ENCODE data around the gene UBTF.

UBTF gene

DNA sequence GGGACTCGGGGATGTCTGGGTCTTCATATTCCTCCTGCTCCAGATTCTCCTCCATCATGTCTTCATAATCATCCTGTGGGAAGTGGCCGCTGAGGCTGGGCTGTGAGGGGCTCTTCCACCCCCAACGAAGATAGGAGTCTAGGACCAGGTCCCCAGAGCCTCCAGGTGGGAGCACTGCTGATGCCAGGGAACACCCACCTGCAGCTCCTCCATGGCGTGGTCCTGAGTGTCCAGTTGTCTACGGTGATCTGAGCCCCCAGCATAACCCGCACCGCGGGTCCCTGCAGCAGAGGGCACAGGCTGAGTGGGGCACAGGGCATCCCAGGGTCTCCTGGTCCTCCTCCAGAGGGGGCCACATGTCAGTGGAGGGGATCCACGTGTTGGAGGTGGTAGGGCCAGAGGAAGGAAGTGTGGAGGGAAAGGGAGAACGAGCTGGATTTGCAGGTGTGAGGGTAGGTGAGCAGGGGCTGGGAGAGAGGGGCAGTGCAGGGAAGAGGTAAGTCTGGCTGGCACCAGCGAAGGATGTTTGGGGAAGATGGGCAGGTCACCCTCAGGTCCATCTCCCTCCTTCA, 43.3 kb upstream of the UBTF start:
- no peak for ATAC-seq
- TF ChIP-seq, protein P1, sequence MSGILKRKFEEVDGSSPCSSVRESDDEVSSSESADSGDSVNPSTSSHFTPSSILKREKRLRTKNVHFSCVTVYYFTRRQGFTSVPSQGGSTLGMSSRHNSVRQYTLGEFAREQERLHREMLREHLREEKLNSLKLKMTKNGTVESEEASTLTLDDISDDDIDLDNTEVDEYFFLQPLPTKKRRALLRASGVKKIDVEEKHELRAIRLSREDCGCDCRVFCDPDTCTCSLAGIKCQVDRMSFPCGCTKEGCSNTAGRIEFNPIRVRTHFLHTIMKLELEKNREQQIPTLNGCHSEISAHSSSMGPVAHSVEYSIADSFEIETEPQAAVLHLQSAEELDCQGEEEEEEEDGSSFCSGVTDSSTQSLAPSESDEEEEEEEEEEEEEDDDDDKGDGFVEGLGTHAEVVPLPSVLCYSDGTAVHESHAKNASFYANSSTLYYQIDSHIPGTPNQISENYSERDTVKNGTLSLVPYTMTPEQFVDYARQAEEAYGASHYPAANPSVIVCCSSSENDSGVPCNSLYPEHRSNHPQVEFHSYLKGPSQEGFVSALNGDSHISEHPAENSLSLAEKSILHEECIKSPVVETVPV (CRISPR knock-in tag; IDR thresholded peaks at IDR 0.05): no peak
- TF ChIP-seq BACH2 (CRISPR knock-in tag; IDR thresholded peaks at IDR 0.05; ENCODE audit: borderline replicate concordance) (no peak), GLIS3 (CRISPR knock-in tag; IDR thresholded peaks at IDR 0.05) (no peak), PPARA (CRISPR knock-in tag; IDR thresholded peaks at IDR 0.05; ENCODE audit: borderline replicate concordance) (no peak), ZC3H10 (CRISPR knock-in tag; IDR thresholded peaks at IDR 0.05) (no peak), TSHZ2 (CRISPR knock-in tag; IDR thresholded peaks at IDR 0.05) (no peak), OSR1 (CRISPR knock-in tag; IDR thresholded peaks at IDR 0.05) (no peak)
- TF ChIP-seq, protein P2, sequence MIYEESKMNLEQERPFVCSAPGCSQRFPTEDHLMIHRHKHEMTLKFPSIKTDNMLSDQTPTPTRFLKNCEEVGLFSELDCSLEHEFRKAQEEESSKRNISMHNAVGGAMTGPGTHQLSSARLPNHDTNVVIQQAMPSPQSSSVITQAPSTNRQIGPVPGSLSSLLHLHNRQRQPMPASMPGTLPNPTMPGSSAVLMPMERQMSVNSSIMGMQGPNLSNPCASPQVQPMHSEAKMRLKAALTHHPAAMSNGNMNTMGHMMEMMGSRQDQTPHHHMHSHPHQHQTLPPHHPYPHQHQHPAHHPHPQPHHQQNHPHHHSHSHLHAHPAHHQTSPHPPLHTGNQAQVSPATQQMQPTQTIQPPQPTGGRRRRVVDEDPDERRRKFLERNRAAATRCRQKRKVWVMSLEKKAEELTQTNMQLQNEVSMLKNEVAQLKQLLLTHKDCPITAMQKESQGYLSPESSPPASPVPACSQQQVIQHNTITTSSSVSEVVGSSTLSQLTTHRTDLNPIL (CRISPR knock-in tag; IDR thresholded peaks at IDR 0.05; ENCODE audit: low read depth): no peak

DNA sequence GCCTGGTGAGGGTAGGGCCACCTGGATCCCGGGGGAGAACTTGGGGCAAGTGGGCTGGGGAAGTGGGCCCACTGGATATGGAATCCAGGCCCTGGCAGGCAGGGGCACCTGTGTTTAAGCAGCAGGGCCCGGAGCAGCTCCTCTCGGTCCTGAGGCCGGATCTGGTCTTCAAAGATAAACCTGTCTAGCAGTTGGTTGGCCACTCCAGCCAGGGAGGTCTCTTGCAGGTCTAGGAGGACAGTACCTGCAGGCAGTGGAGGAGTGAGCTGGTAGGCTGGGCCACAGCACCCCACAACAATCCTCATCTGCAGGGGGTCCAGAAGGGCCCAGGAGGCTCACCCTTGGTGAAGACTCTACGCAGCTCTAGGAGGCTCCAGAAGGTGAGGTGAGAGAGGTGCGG, 40.8 kb upstream of the UBTF start:
- ATAC-seq: no peak
- no peak for TF ChIP-seq POU6F1 (CRISPR knock-in tag; IDR thresholded peaks at IDR 0.05; ENCODE audit: borderline replicate concordance, low read depth)
- no peak for TF ChIP-seq ARNTL (CRISPR knock-in tag; IDR thresholded peaks at IDR 0.05; ENCODE audit: borderline replicate concordance, low read depth)
- TF ChIP-seq OSR1 (CRISPR knock-in tag; IDR thresholded peaks at IDR 0.05): no peak
- no peak for TF ChIP-seq ISL1 (CRISPR knock-in tag; IDR thresholded peaks at IDR 0.05)
- TF ChIP-seq ZNF565 (CRISPR knock-in tag; conservative IDR thresholded peaks at IDR 0.05; ENCODE audit: low read depth): no peak

- no peak for TF ChIP-seq GLIS3 (CRISPR knock-in tag; IDR thresholded peaks at IDR 0.05)
- TF ChIP-seq, protein P1 (CRISPR knock-in tag; IDR thresholded peaks at IDR 0.05): no peak
- TF ChIP-seq ESRRG (CRISPR knock-in tag; IDR thresholded peaks at IDR 0.05): no peak
- TF ChIP-seq TCF4 (CRISPR knock-in tag; IDR thresholded peaks at IDR 0.05; ENCODE audit: borderline replicate concordance): no peak
- TF ChIP-seq SNAI2 (CRISPR knock-in tag; IDR thresholded peaks at IDR 0.05): no peak
- TF ChIP-seq CSDC2 (CRISPR knock-in tag; IDR thresholded peaks at IDR 0.05): no peak
- no peak for TF ChIP-seq ISL1 (CRISPR knock-in tag; IDR thresholded peaks at IDR 0.05)
- no peak for TF ChIP-seq POU6F1 (CRISPR knock-in tag; IDR thresholded peaks at IDR 0.05; ENCODE audit: borderline replicate concordance, low read depth)
- no peak for TF ChIP-seq TSHZ2 (CRISPR knock-in tag; IDR thresholded peaks at IDR 0.05)
- no peak for TF ChIP-seq PPARA (CRISPR knock-in tag; IDR thresholded peaks at IDR 0.05; ENCODE audit: borderline replicate concordance)
- TF ChIP-seq, protein P2 (CRISPR knock-in tag; IDR thresholded peaks at IDR 0.05; ENCODE audit: low read depth): no peak
- no peak for TF ChIP-seq ZNF8 (CRISPR knock-in tag; IDR thresholded peaks at IDR 0.05)
- no peak for TF ChIP-seq RARB (CRISPR knock-in tag; IDR thresholded peaks at IDR 0.05)
- TF ChIP-seq ZNF70 (CRISPR knock-in tag; IDR thresholded peaks at IDR 0.05): no peak
- TF ChIP-seq ZFP3 (CRISPR knock-in tag; IDR thresholded peaks at IDR 0.05): no peak
- ATAC-seq: no peak
These were observed 39.4 kb upstream of the UBTF start for GRCh38 chr17:44258811-44259351.

All from SK-N-SH treated with all-trans-retinoic acid at 6 μM for 48 hours (cell line).